Measurements from ENCODE around the gene GPRIN1.
A peak's percentile ranks its signal among the peaks of the same experiment; 100 is the strongest.

The GPRIN1 gene

GRCh38 chr5:176647030-176647842 is 37.3 kb upstream of the GPRIN1 start, which contains the start of gene TSPAN17:
Gene TSPAN17, plus strand, starts transcription at chr5:176647484. Its CDS starts 132 bp downstream, at chr5:176647616.
- Mint-ChIP-seq H3K9me3 (ENCODE audit: low read depth) (no peaks in the 10 kb centered on the region), H3K27me3 (no peaks in the 10 kb centered on the region), H3K4me1 (ENCODE audit: low read depth) (peaks cover 52% of the 10 kb centered on the region), H3K27ac (peak within 1 kb of the TSS; percentile 88), H3K36me3 (no peaks in the 10 kb centered on the region), H3K4me3 (peak within 1 kb of the TSS; percentile 89)

- Mint-ChIP-seq H3K36me3 (no peaks in the 10 kb centered on the region), H3K4me3 (peak overlapping the region; percentile 89), H3K4me1 (ENCODE audit: low read depth) (peaks cover 46% of the 10 kb centered on the region), H3K27ac (peak overlapping the region; percentile 88), H3K27me3 (no peaks in the 10 kb centered on the region), H3K9me3 (ENCODE audit: low read depth) (no peaks in the 10 kb centered on the region)
These were observed 36.7 kb upstream of the GPRIN1 start for GRCh38 chr5:176646707-176647029.

GRCh38 chr5:176646049-176646706 is 36.2 kb upstream of the GPRIN1 start:
- H3K9me3 Mint-ChIP-seq (ENCODE audit: low read depth) = no peaks in the 10 kb centered on the region
- H3K36me3 Mint-ChIP-seq = no peaks in the 10 kb centered on the region
- H3K27ac Mint-ChIP-seq = peak overlapping the region; percentile 58
- peaks cover 43% of the 10 kb centered on the region for H3K4me1 Mint-ChIP-seq (ENCODE audit: low read depth)
- peak overlapping the region; percentile 89 for H3K4me3 Mint-ChIP-seq
- H3K27me3 Mint-ChIP-seq = no peaks in the 10 kb centered on the region

GRCh38 chr5:176644878-176645670 is 35.1 kb upstream of the GPRIN1 start:
- H3K4me1 Mint-ChIP-seq (ENCODE audit: low read depth) = peaks cover 33% of the 10 kb centered on the region
- H3K4me3 Mint-ChIP-seq = peak overlapping the region; percentile 10
- peak overlapping the region; percentile 10 for H3K27ac Mint-ChIP-seq

GRCh38 chr5:176644294-176644693 is 34.3 kb upstream of the GPRIN1 start:
- Mint-ChIP-seq H3K4me3 (no peak overlapping the region), H3K9me3 (ENCODE audit: low read depth) (no peaks in the 10 kb centered on the region), H3K4me1 (ENCODE audit: low read depth) (peaks cover 26% of the 10 kb centered on the region), H3K27me3 (no peaks in the 10 kb centered on the region), H3K36me3 (no peaks in the 10 kb centered on the region), H3K27ac (no peak overlapping the region)

More at GRCh38 chr5:176644878-176645670, 35.1 kb upstream of the GPRIN1 start:
- H3K36me3 Mint-ChIP-seq = no peaks in the 10 kb centered on the region
- no peaks in the 10 kb centered on the region for H3K9me3 Mint-ChIP-seq (ENCODE audit: low read depth)
- no peaks in the 10 kb centered on the region for H3K27me3 Mint-ChIP-seq

GRCh38 chr5:176643491-176644219 is 33.7 kb upstream of the GPRIN1 start:
- H3K27ac Mint-ChIP-seq = no peak overlapping the region
- no peaks in the 10 kb centered on the region for H3K9me3 Mint-ChIP-seq (ENCODE audit: low read depth)
- H3K27me3 Mint-ChIP-seq = no peaks in the 10 kb centered on the region
- H3K4me1 Mint-ChIP-seq (ENCODE audit: low read depth) = peaks cover 20% of the 10 kb centered on the region
- no peak overlapping the region for H3K4me3 Mint-ChIP-seq
- H3K36me3 Mint-ChIP-seq = no peaks in the 10 kb centered on the region

- no peak overlapping the region for H3K27ac Mint-ChIP-seq
These were observed 32.9 kb upstream of the GPRIN1 start for GRCh38 chr5:176642675-176643490.

GRCh38 chr5:176640616-176641015 is 30.7 kb upstream of the GPRIN1 start:
- Mint-ChIP-seq H3K9me3 (ENCODE audit: low read depth) (no peaks in the 10 kb centered on the region), H3K27me3 (peaks cover 2% of the 10 kb centered on the region), H3K4me3 (no peak overlapping the region), H3K4me1 (ENCODE audit: low read depth) (peaks cover 3% of the 10 kb centered on the region), H3K36me3 (no peaks in the 10 kb centered on the region), H3K27ac (no peak overlapping the region)

More at GRCh38 chr5:176642675-176643490, 32.9 kb upstream of the GPRIN1 start:
- H3K9me3 Mint-ChIP-seq (ENCODE audit: low read depth) = no peaks in the 10 kb centered on the region
- no peaks in the 10 kb centered on the region for H3K36me3 Mint-ChIP-seq
- no peak overlapping the region for H3K4me3 Mint-ChIP-seq
- no peaks in the 10 kb centered on the region for H3K27me3 Mint-ChIP-seq
- peaks cover 14% of the 10 kb centered on the region for H3K4me1 Mint-ChIP-seq (ENCODE audit: low read depth)

- H3K9me3 Mint-ChIP-seq (ENCODE audit: low read depth) = peaks cover 3% of the 10 kb centered on the region
- H3K4me1 Mint-ChIP-seq (ENCODE audit: low read depth) = peaks cover 2% of the 10 kb centered on the region
- peaks cover 6% of the 10 kb centered on the region for H3K27me3 Mint-ChIP-seq
- H3K36me3 Mint-ChIP-seq = no peaks in the 10 kb centered on the region
- no peak overlapping the region for H3K27ac Mint-ChIP-seq
- no peak overlapping the region for H3K4me3 Mint-ChIP-seq
These were observed 30.0 kb upstream of the GPRIN1 start for GRCh38 chr5:176639981-176640380.

- Mint-ChIP-seq H3K27ac (no peak overlapping the region), H3K27me3 (peaks cover 10% of the 10 kb centered on the region), H3K9me3 (ENCODE audit: low read depth) (peaks cover 3% of the 10 kb centered on the region), H3K4me1 (ENCODE audit: low read depth) (no peaks in the 10 kb centered on the region), H3K4me3 (no peak overlapping the region), H3K36me3 (no peaks in the 10 kb centered on the region)
These were observed 29.3 kb upstream of the GPRIN1 start for GRCh38 chr5:176639208-176639607.

- Mint-ChIP-seq H3K27ac (no peak overlapping the region), H3K4me1 (ENCODE audit: low read depth) (peaks cover 3% of the 10 kb centered on the region), H3K9me3 (ENCODE audit: low read depth) (peaks cover 3% of the 10 kb centered on the region), H3K4me3 (no peak overlapping the region), H3K27me3 (peaks cover 18% of the 10 kb centered on the region), H3K36me3 (no peaks in the 10 kb centered on the region)
These were observed 28.5 kb upstream of the GPRIN1 start for GRCh38 chr5:176638437-176638836.

GRCh38 chr5:176637556-176637955 is 27.6 kb upstream of the GPRIN1 start:
- H3K27me3 Mint-ChIP-seq = peaks cover 21% of the 10 kb centered on the region
- H3K36me3 Mint-ChIP-seq = no peaks in the 10 kb centered on the region
- no peak overlapping the region for H3K27ac Mint-ChIP-seq
- no peak overlapping the region for H3K4me3 Mint-ChIP-seq
- H3K9me3 Mint-ChIP-seq (ENCODE audit: low read depth) = peaks cover 3% of the 10 kb centered on the region
- peaks cover 3% of the 10 kb centered on the region for H3K4me1 Mint-ChIP-seq (ENCODE audit: low read depth)

GRCh38 chr5:176636426-176636825 is 26.5 kb upstream of the GPRIN1 start:
- Mint-ChIP-seq H3K9me3 (ENCODE audit: low read depth) (peaks cover 3% of the 10 kb centered on the region), H3K27me3 (peaks cover 25% of the 10 kb centered on the region)

GRCh38 chr5:176633598-176633997 is 23.6 kb upstream of the GPRIN1 start:
- peaks cover 39% of the 10 kb centered on the region for H3K27me3 Mint-ChIP-seq
- no peaks in the 10 kb centered on the region for H3K36me3 Mint-ChIP-seq
- peaks cover 3% of the 10 kb centered on the region for H3K9me3 Mint-ChIP-seq (ENCODE audit: low read depth)
- no peak overlapping the region for H3K4me3 Mint-ChIP-seq
- no peak overlapping the region for H3K27ac Mint-ChIP-seq
- H3K4me1 Mint-ChIP-seq (ENCODE audit: low read depth) = peaks cover 11% of the 10 kb centered on the region

More at GRCh38 chr5:176636426-176636825, 26.5 kb upstream of the GPRIN1 start:
- peaks cover 3% of the 10 kb centered on the region for H3K4me1 Mint-ChIP-seq (ENCODE audit: low read depth)
- H3K36me3 Mint-ChIP-seq = no peaks in the 10 kb centered on the region
- H3K4me3 Mint-ChIP-seq = no peak overlapping the region
- H3K27ac Mint-ChIP-seq = no peak overlapping the region

Measured in activated naive CD8-positive, alpha-beta T cell (primary cell).